ENCODE results near the gene FLCN. TPM values are rescaled to one million over a fixed set of nuclear protein-coding genes. Genes with fewer than 3 reads are reported as not detected.

Gene FLCN
- total RNA-seq, 1 donor from 2014 or later, result 16.7 TPM

DNA sequence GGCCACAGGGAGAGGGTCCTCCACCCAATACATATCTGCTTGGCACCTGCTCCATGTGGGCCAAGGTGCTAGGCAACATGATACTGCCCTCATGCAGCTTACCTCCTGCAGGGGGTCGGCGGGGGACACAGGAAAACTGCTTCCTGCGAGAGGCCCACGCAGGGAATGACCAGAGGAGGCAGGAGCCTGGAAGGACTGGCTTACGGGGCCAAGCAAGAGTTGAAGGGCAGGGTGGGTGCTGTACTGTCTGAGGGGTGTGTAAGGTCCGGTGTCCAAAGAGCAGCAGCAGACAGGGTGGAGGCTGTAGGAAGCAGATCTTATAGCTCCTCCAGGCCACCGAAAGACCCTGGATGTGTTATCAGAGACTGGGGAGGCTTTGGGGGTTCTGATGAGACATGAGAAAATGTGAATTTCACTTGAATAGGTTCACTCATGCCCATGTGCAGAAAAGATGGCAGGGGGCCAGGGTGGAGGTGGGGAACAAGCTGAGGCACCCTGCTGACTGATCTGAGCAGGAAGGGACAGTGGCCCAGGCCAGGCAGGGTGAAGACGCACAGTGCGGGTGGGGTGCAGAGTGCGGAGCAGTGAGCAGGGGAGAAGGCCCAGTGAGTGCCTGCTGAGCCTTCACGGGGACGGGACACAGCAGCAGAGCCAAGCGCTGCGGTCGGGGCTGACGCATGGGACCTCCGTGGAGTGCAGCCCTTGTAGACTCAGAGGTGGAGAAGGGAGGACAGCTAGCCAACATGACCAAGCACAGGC lies 8.3 kb downstream of the FLCN start:
- H3K4me3 ChIP-seq (ENCODE audit: low read depth, low read length), result no peak overlapping the region
- DNase-seq (ENCODE audit: low read depth), result no peak
- TF ChIP-seq, protein P1, sequence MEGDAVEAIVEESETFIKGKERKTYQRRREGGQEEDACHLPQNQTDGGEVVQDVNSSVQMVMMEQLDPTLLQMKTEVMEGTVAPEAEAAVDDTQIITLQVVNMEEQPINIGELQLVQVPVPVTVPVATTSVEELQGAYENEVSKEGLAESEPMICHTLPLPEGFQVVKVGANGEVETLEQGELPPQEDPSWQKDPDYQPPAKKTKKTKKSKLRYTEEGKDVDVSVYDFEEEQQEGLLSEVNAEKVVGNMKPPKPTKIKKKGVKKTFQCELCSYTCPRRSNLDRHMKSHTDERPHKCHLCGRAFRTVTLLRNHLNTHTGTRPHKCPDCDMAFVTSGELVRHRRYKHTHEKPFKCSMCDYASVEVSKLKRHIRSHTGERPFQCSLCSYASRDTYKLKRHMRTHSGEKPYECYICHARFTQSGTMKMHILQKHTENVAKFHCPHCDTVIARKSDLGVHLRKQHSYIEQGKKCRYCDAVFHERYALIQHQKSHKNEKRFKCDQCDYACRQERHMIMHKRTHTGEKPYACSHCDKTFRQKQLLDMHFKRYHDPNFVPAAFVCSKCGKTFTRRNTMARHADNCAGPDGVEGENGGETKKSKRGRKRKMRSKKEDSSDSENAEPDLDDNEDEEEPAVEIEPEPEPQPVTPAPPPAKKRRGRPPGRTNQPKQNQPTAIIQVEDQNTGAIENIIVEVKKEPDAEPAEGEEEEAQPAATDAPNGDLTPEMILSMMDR (conservative IDR thresholded peaks at IDR 0.05; ENCODE audit: low read depth, low read length), result no peak

DNA sequence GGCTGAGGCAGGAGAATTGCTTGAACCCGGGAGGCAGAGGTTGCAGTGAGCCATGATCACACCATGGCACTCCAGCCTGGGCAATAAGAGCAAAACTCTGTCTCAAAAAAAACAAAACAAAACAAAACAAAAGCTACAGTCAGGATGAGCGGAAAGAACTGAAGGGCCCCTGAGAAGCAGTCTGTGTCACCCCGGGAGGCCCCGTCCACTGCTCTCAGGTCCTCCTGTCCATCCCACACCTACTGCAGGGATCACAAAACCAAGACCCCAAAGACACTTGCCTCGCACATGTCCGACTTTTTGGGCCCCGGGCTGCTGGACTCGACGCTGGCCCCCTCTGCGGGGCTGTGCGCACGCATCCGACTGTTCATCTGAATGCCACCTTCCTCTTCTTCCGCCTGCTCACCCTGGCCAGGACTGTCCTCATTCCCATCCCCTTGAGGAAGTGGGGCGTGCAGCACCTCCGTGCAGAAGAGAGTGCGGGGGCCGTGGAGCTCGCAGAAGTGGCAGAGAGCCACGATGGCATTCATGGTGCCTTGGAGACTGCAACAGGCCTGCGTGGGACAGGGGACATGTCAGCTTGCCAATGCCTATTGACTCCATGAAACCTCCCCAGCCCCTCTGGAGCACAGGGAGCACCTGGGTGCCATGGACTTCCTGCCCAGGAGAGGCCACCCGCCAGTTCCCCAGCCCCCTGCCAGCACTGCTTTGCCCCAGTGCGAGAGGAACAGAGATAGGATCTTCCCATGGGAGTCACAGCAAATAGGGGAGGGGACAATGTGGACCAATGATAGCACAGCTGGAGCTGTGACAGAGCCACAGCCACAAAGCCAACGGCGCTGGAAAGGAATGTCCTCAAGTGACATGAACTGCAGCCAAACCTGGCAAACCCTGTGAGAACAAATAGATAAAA lies 9.1 kb downstream of the FLCN start:
- H3K4me3 ChIP-seq (ENCODE audit: low read depth, low read length), result no peak overlapping the region
- TF ChIP-seq, protein P1 (conservative IDR thresholded peaks at IDR 0.05; ENCODE audit: low read depth, low read length), result no peak
- DNase-seq (ENCODE audit: low read depth), result no peak

DNA sequence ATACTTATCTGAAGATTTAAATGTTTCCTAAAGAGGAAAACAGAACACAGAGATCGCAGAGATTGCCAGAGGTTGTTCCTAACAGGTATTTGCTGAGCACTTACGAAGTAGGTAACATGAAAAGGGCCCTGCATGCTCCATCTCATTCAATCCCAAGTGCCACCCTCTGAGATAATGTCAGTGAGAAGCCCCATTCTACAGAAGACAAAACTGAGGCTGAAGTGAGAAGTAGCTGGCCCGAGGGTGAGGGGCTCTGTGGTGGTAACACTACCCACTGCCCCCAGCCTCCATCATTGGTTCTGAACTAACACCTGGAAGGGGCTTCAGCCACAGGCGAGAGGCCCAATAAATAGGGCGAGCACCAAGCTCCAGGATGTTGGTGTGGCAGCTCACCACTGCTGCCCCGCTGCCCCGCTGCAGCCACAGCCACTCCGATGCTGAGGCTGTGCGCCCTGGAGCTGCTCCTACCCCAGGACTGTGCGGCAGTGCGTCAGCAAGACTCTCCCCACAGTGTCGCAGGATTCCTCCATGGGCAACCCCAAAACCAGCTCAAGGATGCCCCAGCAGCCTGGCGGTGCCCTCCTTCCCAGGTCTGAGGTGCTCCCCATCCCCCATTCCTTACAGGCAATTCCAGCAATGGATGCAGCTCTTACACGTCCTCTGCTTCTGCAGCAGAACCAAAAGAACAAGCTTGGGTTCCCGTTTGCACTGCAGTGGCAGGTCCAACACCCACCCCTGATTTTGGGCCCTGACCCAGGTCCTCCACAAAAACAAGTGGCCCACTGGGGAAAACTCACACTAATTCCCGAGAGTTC lies 10.3 kb downstream of the FLCN start:
- TF ChIP-seq, protein P1 (conservative IDR thresholded peaks at IDR 0.05; ENCODE audit: low read depth, low read length), result no peak
- H3K4me3 ChIP-seq (ENCODE audit: low read depth, low read length), result no peak overlapping the region
- no peak for DNase-seq (ENCODE audit: low read depth)

DNA sequence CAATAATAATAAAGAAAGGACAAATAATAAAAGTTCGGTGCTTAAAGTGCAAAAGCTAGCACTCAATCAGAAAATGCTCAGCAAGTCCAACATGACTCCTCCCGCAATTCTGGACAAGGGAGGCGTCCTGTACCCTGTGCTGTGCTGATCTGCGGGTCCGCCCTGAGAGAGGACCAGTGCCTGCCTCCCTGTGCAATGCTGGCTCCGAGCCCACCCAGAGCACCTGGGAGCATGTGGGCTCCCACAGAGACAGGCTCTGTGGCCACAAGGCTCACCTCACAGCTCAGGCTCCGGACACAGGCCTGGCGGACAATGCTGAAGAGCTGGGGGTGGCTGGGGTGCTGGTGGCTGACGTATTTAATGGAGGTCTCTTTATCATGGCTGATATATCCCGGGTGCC lies 11.1 kb downstream of the FLCN start:
- H3K4me3 ChIP-seq (ENCODE audit: low read depth, low read length), result no peak overlapping the region
- TF ChIP-seq, protein P1 (conservative IDR thresholded peaks at IDR 0.05; ENCODE audit: low read depth, low read length), result no peak
- DNase-seq (ENCODE audit: low read depth), result no peak

DNA sequence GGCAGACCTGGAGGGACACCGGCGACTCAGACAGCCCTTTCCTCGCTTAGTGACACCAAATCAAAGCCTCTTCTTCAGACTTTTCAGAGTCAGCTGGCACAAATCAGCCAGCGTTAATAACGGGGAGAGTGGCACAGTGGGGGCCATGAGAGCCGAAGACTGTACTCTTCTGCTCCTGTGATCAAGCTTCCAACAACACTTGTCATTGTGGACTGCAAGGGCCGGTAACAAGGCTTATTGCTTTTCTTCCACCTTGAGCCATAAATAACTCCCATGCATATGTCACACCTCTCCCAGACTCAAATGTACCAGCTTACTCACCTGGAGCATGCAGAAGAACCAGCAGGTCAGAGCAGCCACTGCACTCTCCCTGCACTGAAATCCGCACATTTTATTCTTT lies 12.8 kb downstream of the FLCN start:
- TF ChIP-seq, protein P1 (conservative IDR thresholded peaks at IDR 0.05; ENCODE audit: low read depth, low read length), result no peak
- DNase-seq (ENCODE audit: low read depth), result no peak
- H3K4me3 ChIP-seq (ENCODE audit: low read depth, low read length), result no peak overlapping the region

DNA sequence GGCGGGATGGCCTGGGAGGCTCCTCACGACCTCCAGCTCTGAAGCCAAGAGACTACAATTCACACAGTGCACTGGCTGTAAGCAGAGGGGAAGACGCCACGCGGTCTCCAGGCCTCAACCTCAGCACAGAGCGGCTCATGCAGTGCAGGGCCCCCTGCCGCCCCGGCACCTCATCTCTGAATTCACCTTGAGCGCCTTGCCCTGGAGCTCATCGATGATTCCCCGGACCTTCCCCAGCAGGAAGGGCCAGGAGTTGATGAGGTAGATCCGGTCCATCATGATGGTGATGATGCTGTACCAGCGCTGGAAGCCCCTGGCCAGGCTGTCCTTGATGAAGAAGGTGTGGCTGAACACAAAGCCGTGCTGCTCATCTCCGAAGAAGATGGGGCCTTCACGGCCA lies 13.2 kb downstream of the FLCN start:
- TF ChIP-seq, protein P1 (conservative IDR thresholded peaks at IDR 0.05; ENCODE audit: low read depth, low read length), result no peak
- no peak overlapping the region for H3K4me3 ChIP-seq (ENCODE audit: low read depth, low read length)
- DNase-seq (ENCODE audit: low read depth), result no peak
